Measurements from ENCODE around the gene RNASE8. TPM values are rescaled to one million over a fixed set of nuclear protein-coding genes. Genes with fewer than 3 reads are reported as not detected.

Gene RNASE8
- total RNA-seq, 1 experiment from 2014 or later: not detected

- no peak for DNase-seq (ENCODE audit: low spot score)
These were observed 4.2 kb upstream of the RNASE8 start for GRCh38 chr14:21053184-21054122.

GRCh38 chr14:21054123-21054767 is 3.4 kb upstream of the RNASE8 start:
- DNase-seq (ENCODE audit: low spot score): no peak

GRCh38 chr14:21054768-21055145 is 2.9 kb upstream of the RNASE8 start:
- no peak for DNase-seq (ENCODE audit: low spot score)

- DNase-seq (ENCODE audit: low spot score): no peak
These were observed 2.0 kb upstream of the RNASE8 start for GRCh38 chr14:21055432-21056117.

GRCh38 chr14:21056520-21057163 is 980 bp upstream of the RNASE8 start:
- no peak for DNase-seq (ENCODE audit: low spot score)

- DNase-seq (ENCODE audit: low spot score): no peak
These were observed 1.3 kb downstream of the RNASE8 start for GRCh38 chr14:21058903-21059302.

- DNase-seq (ENCODE audit: low spot score): no peak
These were observed 2.4 kb downstream of the RNASE8 start for GRCh38 chr14:21059842-21060613.

GRCh38 chr14:21060614-21061346 is 3.2 kb downstream of the RNASE8 start:
- DNase-seq (ENCODE audit: low spot score): no peak

- no peak for DNase-seq (ENCODE audit: low spot score)
These were observed 3.7 kb downstream of the RNASE8 start for GRCh38 chr14:21061347-21061668.

- DNase-seq (ENCODE audit: low spot score): peak; percentile 72
These were observed 5.9 kb downstream of the RNASE8 start for GRCh38 chr14:21063479-21063878.

GRCh38 chr14:21066882-21067502 is 9.4 kb downstream of the RNASE8 start:
- no peak for DNase-seq (ENCODE audit: low spot score)

GRCh38 chr14:21068521-21069387 is 11.1 kb downstream of the RNASE8 start:
- DNase-seq (ENCODE audit: low spot score): no peak

GRCh38 chr14:21069388-21070082 is 11.9 kb downstream of the RNASE8 start:
- no peak for DNase-seq (ENCODE audit: low spot score)

- no peak for DNase-seq (ENCODE audit: low spot score)
These were observed 12.5 kb downstream of the RNASE8 start, which contains the start of gene ARHGEF40 for GRCh38 chr14:21070083-21070609. Gene ARHGEF40, plus strand, starts transcription at chr14:21070304. Its CDS starts 93 bp downstream, at chr14:21070397.

- DNase-seq (ENCODE audit: low spot score): no peak
These were observed 13.1 kb downstream of the RNASE8 start for GRCh38 chr14:21070610-21071224.

GRCh38 chr14:21071225-21072030 is 13.8 kb downstream of the RNASE8 start:
- DNase-seq (ENCODE audit: low spot score): peak; percentile 52

- no peak for DNase-seq (ENCODE audit: low spot score)
These were observed 14.4 kb downstream of the RNASE8 start for GRCh38 chr14:21072031-21072473.
